ENCODE results near the gene FAM13A. TPM values are rescaled to one million over a fixed set of nuclear protein-coding genes. Genes with fewer than 3 reads are reported as not detected.

The FAM13A gene
- total and polyA plus RNA-seq, 10 donors = 2.7 to 24.9 (median 18.3) TPM

DNA sequence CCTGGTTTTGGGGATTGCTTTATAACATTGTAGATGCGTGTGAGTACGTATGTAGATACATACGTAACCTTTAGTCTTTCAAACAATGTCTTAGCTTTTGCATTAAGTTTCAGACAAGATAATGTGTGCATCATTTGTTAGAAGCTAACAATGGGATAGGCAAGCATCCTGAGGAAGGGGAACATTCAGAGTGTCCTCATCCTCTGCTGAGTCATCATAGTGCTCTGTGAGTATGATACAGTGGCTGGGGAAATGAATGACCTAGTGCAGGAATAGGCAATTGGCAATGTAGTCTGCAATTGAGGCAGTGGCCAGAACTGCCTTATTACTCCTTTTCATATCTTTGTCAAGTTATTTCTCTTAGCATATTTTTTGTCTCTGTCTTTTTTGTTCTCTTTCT is 366.6 kb downstream of the FAM13A start:
- H3K4me1 ChIP-seq = peaks cover 0 to 7% (median 0%) of the 10 kb centered on the region in 6 donors
- peaks cover 4 to 76% (median 39%) of the 10 kb centered on the region in 6 donors for H3K36me3 ChIP-seq
- H3K27me3 ChIP-seq (replicated peaks in 1 of 7) = no peaks in the 10 kb centered on the region
- H3K9me3 ChIP-seq = no peaks in the 10 kb centered on the region
- H3K4me3 ChIP-seq = no peak overlapping the region
- TF ChIP-seq, protein P1, sequence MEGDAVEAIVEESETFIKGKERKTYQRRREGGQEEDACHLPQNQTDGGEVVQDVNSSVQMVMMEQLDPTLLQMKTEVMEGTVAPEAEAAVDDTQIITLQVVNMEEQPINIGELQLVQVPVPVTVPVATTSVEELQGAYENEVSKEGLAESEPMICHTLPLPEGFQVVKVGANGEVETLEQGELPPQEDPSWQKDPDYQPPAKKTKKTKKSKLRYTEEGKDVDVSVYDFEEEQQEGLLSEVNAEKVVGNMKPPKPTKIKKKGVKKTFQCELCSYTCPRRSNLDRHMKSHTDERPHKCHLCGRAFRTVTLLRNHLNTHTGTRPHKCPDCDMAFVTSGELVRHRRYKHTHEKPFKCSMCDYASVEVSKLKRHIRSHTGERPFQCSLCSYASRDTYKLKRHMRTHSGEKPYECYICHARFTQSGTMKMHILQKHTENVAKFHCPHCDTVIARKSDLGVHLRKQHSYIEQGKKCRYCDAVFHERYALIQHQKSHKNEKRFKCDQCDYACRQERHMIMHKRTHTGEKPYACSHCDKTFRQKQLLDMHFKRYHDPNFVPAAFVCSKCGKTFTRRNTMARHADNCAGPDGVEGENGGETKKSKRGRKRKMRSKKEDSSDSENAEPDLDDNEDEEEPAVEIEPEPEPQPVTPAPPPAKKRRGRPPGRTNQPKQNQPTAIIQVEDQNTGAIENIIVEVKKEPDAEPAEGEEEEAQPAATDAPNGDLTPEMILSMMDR (IDR thresholded peaks at IDR 0.05 in 8 of 11, conservative IDR thresholded peaks at IDR 0.05 in 3 of 11) = no peak
- no peak overlapping the region for H3K27ac ChIP-seq
- intact Hi-C loops (cut with DNase I; ENCODE audit: low total_unique reads) = no loop called here
- no peak for DNase-seq
- WGBS, 5 donors = 83 to 98% (median 91%) methylated on average over 3 of the region's 3 CpGs

DNA sequence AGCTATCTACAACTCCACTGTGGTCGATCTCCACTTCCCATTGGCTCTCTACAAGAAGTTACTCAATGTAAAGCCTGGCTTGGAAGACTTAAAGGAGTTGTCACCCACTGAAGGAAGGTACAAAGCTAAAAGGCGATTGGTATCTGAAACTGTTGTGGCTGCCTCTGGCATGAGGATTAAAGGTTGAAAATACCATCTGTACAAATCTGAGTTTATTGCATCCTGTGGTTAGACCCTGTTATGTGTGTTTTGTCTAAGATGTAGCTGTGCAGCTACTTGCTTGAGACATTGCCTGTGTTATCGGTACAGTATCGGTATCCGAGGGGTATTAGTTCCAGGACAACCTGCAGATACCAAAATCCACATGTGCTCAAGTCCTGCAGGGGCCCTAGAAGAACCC is 375.8 kb downstream of the FAM13A start:
- 93 to 97% (median 95%) methylated on average over 5 of the region's 5 CpGs for WGBS, 5 donors
- peaks cover 0 to 9% (median 0%) of the 10 kb centered on the region in 8 donors for H3K9me3 ChIP-seq
- H3K4me3 ChIP-seq = no peak overlapping the region
- H3K27me3 ChIP-seq (replicated peaks in 1 of 7) = no peaks in the 10 kb centered on the region
- intact Hi-C loops (cut with DNase I; ENCODE audit: low total_unique reads) = no loop called here
- H3K27ac ChIP-seq = no peak overlapping the region
- no peak for TF ChIP-seq POLR2A (IDR thresholded peaks at IDR 0.05)
- TF ChIP-seq, protein P1 (IDR thresholded peaks at IDR 0.05 in 8 of 11, conservative IDR thresholded peaks at IDR 0.05 in 3 of 11) = no peak
- no peak for TF ChIP-seq POLR2AphosphoS5 (IDR thresholded peaks at IDR 0.05)
- DNase-seq = no peak
- H3K4me1 ChIP-seq = no peaks in the 10 kb centered on the region
- peaks cover 3 to 95% (median 68%) of the 10 kb centered on the region in 6 donors for H3K36me3 ChIP-seq

Small RNAs within 50 kb of the gene (small RNA-seq; reads per million reads assigned to genes)
- 0 reads per million in 4 donors for gene RF02115
- 0 to 0.35 (median 0.03) reads per million in 4 donors for gene RNU6-33P

Other genes with a start within 250 kb of the FAM13A start
- gene TIGD2, start 54.3 kb upstream of the FAM13A start, total RNA-seq = 1 to 10 TPM; 3.2 to 8.0 (median 6.7) TPM
- 1 to 10 TPM; 2.2 to 3.0 (median 2.8) TPM for gene TIGD2, start 54.3 kb upstream of the FAM13A start, polyA plus RNA-seq